Measurements from ENCODE around the gene THNSL1.

GRCh38 chr10:25049966-25050365 lies 33.6 kb downstream of the THNSL1 start:
- TF ChIP-seq CTCF (IDR thresholded peaks at IDR 0.05) (no peak), POLR2A (IDR thresholded peaks at IDR 0.05) (no peak)
